ENCODE measurements around the gene TRAPPC10. TPM values are rescaled to one million over a fixed set of nuclear protein-coding genes. Genes with fewer than 3 reads are reported as not detected.

The TRAPPC10 gene
- total and polyA plus RNA-seq, 2 of the 8 experiments (the other 6 are each of a cell fraction or from before 2014, with no cell fraction given) = 18.5 to 29.8 TPM

GRCh38 chr21:43995521-43996105, 16.5 kb upstream of the TRAPPC10 start:
- Histone ChIP-seq H3K27ac (ENCODE audit: low read depth, low read length) (no peak overlapping the region), H3K4me2 (ENCODE audit: insufficient read depth in 1 of 2, low read depth in 2 of 2, low read length in 2 of 2) (no peak overlapping the region), H2BK5ac (ENCODE audit: low read depth, low read length) (no peak overlapping the region), H3K23ac (ENCODE audit: insufficient read length) (no peak overlapping the region), H2AFZ (ENCODE audit: low read length) (no peak overlapping the region), H3K14ac (ENCODE audit: insufficient read length) (no peak overlapping the region), H4K91ac (replicated peaks; ENCODE audit: insufficient read length, low read length) (no peak overlapping the region), H3K4me1 (replicated peaks in 1 of 4; ENCODE audit: control insufficient read depth in 3 of 4, insufficient read depth in 4 of 4, low read length in 3 of 4) (no peaks in the 10 kb centered on the region; a peak in 1 of 7 replicates), H3K9ac (replicated peaks in 1 of 4; ENCODE audit: extremely low read depth in 1 of 4, low read depth in 3 of 4, low read length in 3 of 4) (no peak overlapping the region), H2BK15ac (ENCODE audit: low read length) (no peak overlapping the region), H2BK120ac (replicated peaks; ENCODE audit: low read depth, low read length) (no peak overlapping the region), H2AK5ac (ENCODE audit: low read depth, low read length) (no peak overlapping the region), H3K79me2 (ENCODE audit: control insufficient read depth in 1 of 2, insufficient read depth in 2 of 2, low read length in 2 of 2) (no peaks in the 10 kb centered on the region), H3K56ac (replicated peaks; ENCODE audit: insufficient read length, low read depth, low read length) (no peak overlapping the region), H3K9me3 (ENCODE audit: insufficient read depth in 2 of 2, low read depth in 1 of 2, low read length in 1 of 2) (no peaks in the 10 kb centered on the region), H4K20me1 (replicated peaks in 1 of 2; ENCODE audit: control insufficient read depth in 1 of 2, insufficient read depth in 2 of 2, low read length in 2 of 2) (no peaks in the 10 kb centered on the region), H4K5ac (ENCODE audit: insufficient read length, low read depth, low read length) (no peak overlapping the region), H3K27me3 (replicated peaks in 1 of 4; ENCODE audit: control insufficient read depth in 3 of 4, extremely low read depth in 1 of 4, insufficient read depth in 3 of 4, low read length in 3 of 4) (no peaks in the 10 kb centered on the region), H2BK20ac (ENCODE audit: low read length) (no peak overlapping the region), H3K23me2 (ENCODE audit: low read depth, low read length) (no peaks in the 10 kb centered on the region), H2BK12ac (ENCODE audit: low read depth, low read length) (no peak overlapping the region), H3K4ac (replicated peaks; ENCODE audit: insufficient read length, low read depth, low read length) (no peak overlapping the region), H3K79me1 (ENCODE audit: low read depth, low read length) (no peaks in the 10 kb centered on the region), H3K4me3 (ENCODE audit: extremely low read depth in 1 of 4, insufficient read depth in 2 of 4, low read depth in 3 of 4, low read length in 4 of 4) (no peak overlapping the region), H4K8ac (ENCODE audit: extremely low read depth, insufficient read depth, low read length) (no peak overlapping the region), H3K36me3 (ENCODE audit: control insufficient read depth in 2 of 4, insufficient read depth in 4 of 4, low read length in 3 of 4) (no peaks in the 10 kb centered on the region), H3K18ac (ENCODE audit: extremely low read depth, low read length) (no peak overlapping the region)
- no peak for FAIRE-seq
- DNase-seq (ENCODE audit: low read depth in 1 of 2, low spot score in 2 of 2) = no peak
- 90% methylated on average over 18 of the region's 18 CpGs; no CpG with 5 or more reads in 1 of the 2 experiments for WGBS, 2 experiments (ENCODE audit: extremely low coverage in 1 of 2, insufficient coverage in 1 of 2, insufficient read length in 1 of 2, insufficient replicate concordance in 2 of 2, low coverage in 1 of 2, low lambda C conversion rate in 2 of 2, missing lambda C conversion rate in 1 of 2)
- ChIA-PET CTCF (ENCODE audit: partially characterized antibody) (interaction anchor here (0.7 to 1.5 kb wide), 6 partner anchors 9 to 647 kb away, joined by 3 to 4 read pairs (median 3); no protein-coding TSS in a partner anchor), POLR2A (ENCODE audit: partially characterized antibody) (interaction anchor here (0.6 to 2.1 kb wide), 3 partner anchors 18 to 207 kb away, joined by 3 to 6 read pairs (median 4); partner anchors contain the start of gene RRP1)
- TF ChIP-seq SRF (IDR thresholded peaks at IDR 0.05; ENCODE audit: low read depth, low read length) = no peak
- no peak for TF ChIP-seq TAF7 (optimal IDR thresholded peaks at IDR 0.05; ENCODE audit: borderline replicate concordance, low read depth, low read length)
- no peak for TF ChIP-seq TBP (IDR thresholded peaks at IDR 0.05; ENCODE audit: low read depth, low read length)
- no peak for TF ChIP-seq RAD21 (IDR thresholded peaks at IDR 0.05 in 1 of 2, conservative IDR thresholded peaks at IDR 0.05 in 1 of 2; ENCODE audit: low read depth in 2 of 2, low read length in 2 of 2)
- no peak for TF ChIP-seq SAP30 (IDR thresholded peaks at IDR 0.05; ENCODE audit: insufficient read depth, insufficient replicate concordance, low read length)
- TF ChIP-seq CTBP2 (IDR thresholded peaks at IDR 0.05; ENCODE audit: borderline replicate concordance, insufficient read depth, insufficient read length, low read length) = no peak
- TF ChIP-seq TEAD4 (IDR thresholded peaks at IDR 0.05; ENCODE audit: low read depth, low read length) = no peak
- TF ChIP-seq RNF2 (IDR thresholded peaks at IDR 0.05; ENCODE audit: borderline replicate concordance, low read depth, low read length, missing control alignments, poor library complexity, severe bottlenecking) = no peak
- no peak for TF ChIP-seq EP300 (IDR thresholded peaks at IDR 0.05; ENCODE audit: borderline replicate concordance in 1 of 2, low read depth in 2 of 2, low read length in 2 of 2)
